AG09319 (cell line): ENCODE measurements around the gene CARD10.

Source experiments
- DNase-seq: peaks from one replicate; pipeline ENCODE4 v3.0.0-alpha.2; 2010; ENCODE audit warnings: low read depth; ENCODE audit errors: extremely low read depth
- TF ChIP-seq, protein P1 (sequence below): IDR thresholded peaks from 2 replicates; pipeline ENCODE4 v1.5.1; 2011; ENCODE audit warnings: low read depth, mild to moderate bottlenecking, inconsistent platforms, low read length, moderate library complexity

CARD10 gene

DNA sequence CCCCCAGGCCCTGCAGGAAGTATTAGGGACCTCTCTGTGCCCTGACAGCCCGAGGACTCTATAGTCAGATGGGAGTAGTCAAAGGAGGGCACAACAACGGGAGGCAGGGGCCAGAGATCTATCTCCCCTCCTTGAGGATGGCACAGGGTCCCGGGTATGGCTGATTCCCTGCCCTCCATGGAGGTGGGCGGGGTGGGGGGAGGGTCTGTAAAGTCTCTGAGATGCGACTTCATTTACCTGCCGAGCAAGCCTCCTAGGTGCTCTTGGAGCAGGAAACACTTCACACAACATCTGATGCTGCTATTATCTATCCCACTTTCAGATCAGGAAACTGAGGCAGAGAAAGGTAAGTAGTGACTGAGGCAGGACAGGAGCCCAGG, 40.3 kb upstream of the CARD10 start:
- no peak for DNase-seq
- TF ChIP-seq, protein P1, sequence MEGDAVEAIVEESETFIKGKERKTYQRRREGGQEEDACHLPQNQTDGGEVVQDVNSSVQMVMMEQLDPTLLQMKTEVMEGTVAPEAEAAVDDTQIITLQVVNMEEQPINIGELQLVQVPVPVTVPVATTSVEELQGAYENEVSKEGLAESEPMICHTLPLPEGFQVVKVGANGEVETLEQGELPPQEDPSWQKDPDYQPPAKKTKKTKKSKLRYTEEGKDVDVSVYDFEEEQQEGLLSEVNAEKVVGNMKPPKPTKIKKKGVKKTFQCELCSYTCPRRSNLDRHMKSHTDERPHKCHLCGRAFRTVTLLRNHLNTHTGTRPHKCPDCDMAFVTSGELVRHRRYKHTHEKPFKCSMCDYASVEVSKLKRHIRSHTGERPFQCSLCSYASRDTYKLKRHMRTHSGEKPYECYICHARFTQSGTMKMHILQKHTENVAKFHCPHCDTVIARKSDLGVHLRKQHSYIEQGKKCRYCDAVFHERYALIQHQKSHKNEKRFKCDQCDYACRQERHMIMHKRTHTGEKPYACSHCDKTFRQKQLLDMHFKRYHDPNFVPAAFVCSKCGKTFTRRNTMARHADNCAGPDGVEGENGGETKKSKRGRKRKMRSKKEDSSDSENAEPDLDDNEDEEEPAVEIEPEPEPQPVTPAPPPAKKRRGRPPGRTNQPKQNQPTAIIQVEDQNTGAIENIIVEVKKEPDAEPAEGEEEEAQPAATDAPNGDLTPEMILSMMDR = no peak

- DNase-seq = no peak
- TF ChIP-seq, protein P1 = no peak
Measured at GRCh38 chr22:37558815-37559214, 39.6 kb upstream of the CARD10 start.

DNA sequence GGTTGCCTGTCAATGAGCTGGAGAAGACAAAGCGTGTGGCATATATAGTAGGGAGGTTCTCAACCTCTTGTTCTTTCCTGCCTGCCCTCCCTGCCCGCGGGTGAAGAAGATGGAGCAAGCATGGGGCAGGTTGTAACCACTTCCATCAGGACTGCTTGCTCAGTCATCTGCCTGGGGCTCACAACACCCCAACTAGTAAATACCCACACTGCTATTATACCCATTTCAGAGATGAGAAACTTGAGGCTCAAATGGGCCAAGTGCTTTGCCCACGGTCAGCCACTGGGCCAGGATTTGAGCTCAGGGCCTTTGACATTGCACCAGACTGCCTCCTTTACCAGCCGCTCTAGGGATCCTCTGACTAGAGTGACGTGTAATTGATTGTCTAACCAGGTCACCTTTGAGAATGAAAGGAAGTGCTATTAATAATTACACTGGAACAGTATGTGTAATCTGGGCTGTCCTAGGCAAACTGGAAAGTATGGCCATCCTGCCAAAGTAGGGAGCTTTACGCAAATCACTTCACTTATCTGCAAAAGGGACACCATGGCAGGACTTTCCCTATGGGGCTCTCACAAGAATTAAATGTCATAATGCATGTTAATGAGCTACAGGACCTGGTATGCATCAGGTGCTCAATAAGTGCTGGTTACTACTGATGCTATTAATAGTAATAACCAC, 38.2 kb upstream of the CARD10 start:
- DNase-seq = no peak
- TF ChIP-seq, protein P1 = no peak

GRCh38 chr22:37556710-37557109, 37.5 kb upstream of the CARD10 start:
- TF ChIP-seq, protein P1 = no peak
- no peak for DNase-seq

DNA sequence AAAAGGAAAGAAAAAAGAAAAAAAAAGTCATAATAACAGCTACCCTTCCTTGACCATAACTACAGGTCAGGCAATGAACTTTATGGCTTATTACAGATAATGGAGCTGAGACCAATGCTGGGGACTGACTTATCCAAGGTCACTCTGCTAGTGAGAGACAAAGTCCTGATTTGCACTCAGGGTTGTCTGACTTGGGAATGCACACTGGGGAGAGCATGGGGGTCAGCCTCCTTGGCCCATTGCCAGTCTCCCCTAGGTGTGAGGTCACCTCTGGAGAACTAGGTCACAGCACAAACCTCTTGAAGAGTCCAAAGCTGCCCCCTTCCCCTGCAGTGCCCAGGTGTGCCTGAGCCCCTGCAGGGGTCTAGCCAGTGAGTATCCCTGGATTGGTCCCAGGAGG, 35.8 kb upstream of the CARD10 start:
- TF ChIP-seq, protein P1 = no peak
- DNase-seq = no peak

DNA sequence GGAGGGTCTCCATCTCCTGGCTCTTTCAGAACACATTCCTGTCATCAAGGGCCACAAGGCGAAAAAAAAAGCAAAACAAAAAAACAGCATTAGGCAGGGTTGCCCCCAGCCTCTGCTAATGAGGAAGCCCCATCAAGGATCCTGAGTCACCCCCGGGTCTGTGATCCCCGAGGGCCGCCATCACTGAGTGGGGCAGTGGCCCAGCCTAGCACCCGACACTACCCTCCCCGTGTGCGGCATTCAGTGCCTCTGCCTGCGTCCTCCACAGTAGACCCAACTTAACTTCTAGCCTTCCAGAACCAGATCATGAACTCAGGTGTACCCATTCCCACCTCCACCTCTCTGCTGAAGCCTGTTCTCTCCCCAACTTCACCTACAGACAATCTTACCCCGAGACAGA, 34.5 kb upstream of the CARD10 start:
- DNase-seq = no peak
- TF ChIP-seq, protein P1 = no peak

DNA sequence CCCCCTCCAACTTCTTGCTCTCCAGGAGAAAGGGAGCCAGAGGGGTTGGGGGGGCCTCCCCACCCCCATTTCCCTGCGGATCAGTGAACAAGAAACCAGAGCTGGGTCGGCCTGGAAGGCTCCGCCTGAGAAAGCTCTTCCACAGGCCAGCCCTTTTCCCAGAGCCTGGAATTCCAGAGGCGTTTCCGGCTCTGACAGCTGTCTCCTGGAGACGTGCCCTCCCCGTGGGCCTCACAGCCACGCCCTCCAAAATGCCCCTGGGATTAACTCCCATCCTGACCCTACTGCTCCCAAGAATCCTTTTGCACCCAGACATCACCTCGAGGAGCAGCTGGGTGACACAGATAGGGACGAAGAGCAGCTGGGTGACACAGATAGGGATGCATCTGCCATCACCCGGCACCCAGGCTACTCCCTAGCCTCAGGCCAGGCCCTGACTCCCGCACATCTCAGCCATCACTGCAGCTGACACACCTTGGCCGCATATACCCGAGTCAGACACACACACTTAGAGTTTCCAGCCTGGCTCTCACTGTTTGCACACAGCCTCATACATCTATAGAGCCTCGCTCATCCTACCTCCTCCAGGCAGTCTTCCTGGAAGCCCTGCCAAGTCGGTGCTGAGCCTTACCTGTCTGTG, 33.4 kb upstream of the CARD10 start:
- no peak for DNase-seq
- TF ChIP-seq, protein P1 = no peak
